Activated CD4-positive, alpha-beta T cell treated with anti-CD3 and anti-CD28 coated beads for 36 hours (primary cell): ENCODE results near the gene CFC1. TPM values are rescaled to one million over a fixed set of nuclear protein-coding genes. Genes with fewer than 3 reads are reported as not detected.
"Not testable (repeated sequence)": the region's sequence is repeated elsewhere in the genome, so short reads cannot be mapped to it uniquely, and the experiment has no call there.

Experiments used
- ATAC-seq: fragments of 200-7000 bp; cut with Tn5 transposase; one replicate; pipeline ENCODE4 v1.10.0; 2021; ENCODE audit warnings: mild to moderate bottlenecking, moderate library complexity
- CTCF ChIA-PET: fragments of 350-600 bp; sonication (Branson Sonifier 250); formaldehyde crosslinking; loops from one replicate; lab custom pipeline; 2021; ENCODE audit warnings: antibody characterized with exemption; lab: Charles Lee
- POLR2A ChIA-PET: fragments of 350-600 bp; sonication (Branson Sonifier 250); formaldehyde crosslinking; loops from one replicate; lab custom pipeline; 2021; ENCODE audit warnings: antibody characterized with exemption, inconsistent platforms; lab: Charles Lee
- DNase-seq: peaks from one replicate; pipeline ENCODE4 v3.0.0-alpha.2; 2020
- H3K27ac Mint-ChIP-seq: one replicate; pipeline ENCODE4 v1.8.0; 2021; ENCODE audit warnings: mixed read lengths
- H3K27me3 Mint-ChIP-seq: one replicate; pipeline ENCODE4 v1.8.0; 2021; ENCODE audit warnings: mixed read lengths
- H3K36me3 Mint-ChIP-seq: one replicate; pipeline ENCODE4 v1.8.0; 2021; ENCODE audit warnings: low read depth, mixed read lengths
- H3K4me1 Mint-ChIP-seq: one replicate; pipeline ENCODE4 v1.8.0; 2021; ENCODE audit warnings: mixed read lengths
- H3K4me3 Mint-ChIP-seq: one replicate; pipeline ENCODE4 v1.8.0; 2021; ENCODE audit warnings: mild to moderate bottlenecking, moderate library complexity, mixed read lengths
- H3K9me3 Mint-ChIP-seq: one replicate; pipeline ENCODE4 v1.8.0; 2021; ENCODE audit warnings: low read depth, mixed read lengths
- intact Hi-C, 2 experiments: fragments of 100-400 bp; cut with DNase I in 1 of 2; cut with micrococcal nuclease in 1 of 2; formaldehyde crosslinking; loops; one replicate each; pipeline versions ENCODE4 v1.14.2 to v1.15.1; 2022 to 2024; cut with DNase I, micrococcal nuclease
- total RNA-seq, 2 experiments: library from RNA; stranded (reverse); gene quantifications; one replicate each; pipeline ENCODE4 v1.2.3, GENCODE V29; 2021

The CFC1 gene
- total RNA-seq, 2 experiments from 2014 or later = not detected

- H3K36me3 Mint-ChIP-seq, H3K9me3 Mint-ChIP-seq, CTCF ChIA-PET, ATAC-seq, H3K27ac Mint-ChIP-seq, intact Hi-C loops, H3K4me3 Mint-ChIP-seq, POLR2A ChIA-PET, DNase-seq, H3K27me3 Mint-ChIP-seq, H3K4me1 Mint-ChIP-seq: not testable (repeated sequence)
Measured at GRCh38 chr2:130579121-130579520, 20.3 kb downstream of the CFC1 start.

GRCh38 chr2:130577559-130577958 lies 21.8 kb downstream of the CFC1 start:
- POLR2A ChIA-PET = not testable (repeated sequence)

GRCh38 chr2:130576209-130576784 lies 23.1 kb downstream of the CFC1 start:
- POLR2A ChIA-PET, H3K36me3 Mint-ChIP-seq, DNase-seq, H3K27me3 Mint-ChIP-seq, ATAC-seq, H3K27ac Mint-ChIP-seq, CTCF ChIA-PET, H3K4me1 Mint-ChIP-seq, H3K4me3 Mint-ChIP-seq, intact Hi-C loops, H3K9me3 Mint-ChIP-seq: not testable (repeated sequence)

More at GRCh38 chr2:130577559-130577958, 21.8 kb downstream of the CFC1 start:
- H3K36me3 Mint-ChIP-seq, H3K27me3 Mint-ChIP-seq, H3K4me3 Mint-ChIP-seq, CTCF ChIA-PET, H3K27ac Mint-ChIP-seq, H3K4me1 Mint-ChIP-seq, DNase-seq, H3K9me3 Mint-ChIP-seq, ATAC-seq, intact Hi-C loops: not testable (repeated sequence)

- H3K4me1 Mint-ChIP-seq, DNase-seq, CTCF ChIA-PET, H3K4me3 Mint-ChIP-seq, H3K27me3 Mint-ChIP-seq, POLR2A ChIA-PET, H3K9me3 Mint-ChIP-seq, H3K36me3 Mint-ChIP-seq, H3K27ac Mint-ChIP-seq, ATAC-seq, intact Hi-C loops: not testable (repeated sequence)
Measured at GRCh38 chr2:130574230-130574629, 25.1 kb downstream of the CFC1 start.

- DNase-seq, POLR2A ChIA-PET, H3K4me3 Mint-ChIP-seq, H3K27me3 Mint-ChIP-seq, H3K36me3 Mint-ChIP-seq, H3K4me1 Mint-ChIP-seq, H3K9me3 Mint-ChIP-seq, intact Hi-C loops, ATAC-seq, H3K27ac Mint-ChIP-seq, CTCF ChIA-PET: not testable (repeated sequence)
Measured at GRCh38 chr2:130571929-130572328, 27.4 kb downstream of the CFC1 start.

GRCh38 chr2:130566165-130566564 lies 33.2 kb downstream of the CFC1 start:
- DNase-seq, intact Hi-C loops, H3K27me3 Mint-ChIP-seq, H3K9me3 Mint-ChIP-seq, POLR2A ChIA-PET, H3K36me3 Mint-ChIP-seq, H3K4me3 Mint-ChIP-seq, CTCF ChIA-PET, H3K4me1 Mint-ChIP-seq, ATAC-seq, H3K27ac Mint-ChIP-seq: not testable (repeated sequence)

GRCh38 chr2:130556441-130556840 lies 42.9 kb downstream of the CFC1 start:
- H3K27me3 Mint-ChIP-seq, H3K36me3 Mint-ChIP-seq, intact Hi-C loops, ATAC-seq, DNase-seq, H3K4me1 Mint-ChIP-seq, CTCF ChIA-PET, H3K9me3 Mint-ChIP-seq, H3K27ac Mint-ChIP-seq, H3K4me3 Mint-ChIP-seq, POLR2A ChIA-PET: not testable (repeated sequence)

- ATAC-seq, intact Hi-C loops: not testable (repeated sequence)
Measured at GRCh38 chr2:130554178-130554577, 45.2 kb downstream of the CFC1 start.

GRCh38 chr2:130549475-130549874 lies 49.9 kb downstream of the CFC1 start:
- POLR2A ChIA-PET, H3K27me3 Mint-ChIP-seq: not testable (repeated sequence)

More at GRCh38 chr2:130554178-130554577, 45.2 kb downstream of the CFC1 start:
- H3K27ac Mint-ChIP-seq, H3K9me3 Mint-ChIP-seq, H3K4me3 Mint-ChIP-seq, CTCF ChIA-PET, DNase-seq, H3K36me3 Mint-ChIP-seq, H3K27me3 Mint-ChIP-seq, H3K4me1 Mint-ChIP-seq, POLR2A ChIA-PET: not testable (repeated sequence)

GRCh38 chr2:130548418-130548817 lies 51.0 kb downstream of the CFC1 start:
- H3K4me3 Mint-ChIP-seq, H3K4me1 Mint-ChIP-seq, H3K27me3 Mint-ChIP-seq, H3K36me3 Mint-ChIP-seq, CTCF ChIA-PET, POLR2A ChIA-PET, H3K9me3 Mint-ChIP-seq, intact Hi-C loops, H3K27ac Mint-ChIP-seq, DNase-seq, ATAC-seq: not testable (repeated sequence)

More at GRCh38 chr2:130549475-130549874, 49.9 kb downstream of the CFC1 start:
- H3K27ac Mint-ChIP-seq, ATAC-seq, intact Hi-C loops, DNase-seq, H3K9me3 Mint-ChIP-seq, H3K4me1 Mint-ChIP-seq, CTCF ChIA-PET, H3K36me3 Mint-ChIP-seq, H3K4me3 Mint-ChIP-seq: not testable (repeated sequence)

- ATAC-seq, H3K4me3 Mint-ChIP-seq, intact Hi-C loops: not testable (repeated sequence)
Measured at GRCh38 chr2:130544978-130545377, 54.4 kb downstream of the CFC1 start.

GRCh38 chr2:130543785-130544528 lies 55.4 kb downstream of the CFC1 start:
- POLR2A ChIA-PET, H3K27me3 Mint-ChIP-seq, H3K9me3 Mint-ChIP-seq, H3K4me3 Mint-ChIP-seq, H3K4me1 Mint-ChIP-seq, intact Hi-C loops, ATAC-seq, DNase-seq, H3K36me3 Mint-ChIP-seq, H3K27ac Mint-ChIP-seq, CTCF ChIA-PET: not testable (repeated sequence)

More at GRCh38 chr2:130544978-130545377, 54.4 kb downstream of the CFC1 start:
- DNase-seq, H3K27me3 Mint-ChIP-seq, POLR2A ChIA-PET, H3K4me1 Mint-ChIP-seq, H3K9me3 Mint-ChIP-seq, H3K36me3 Mint-ChIP-seq, H3K27ac Mint-ChIP-seq, CTCF ChIA-PET: not testable (repeated sequence)
